Measurements from ENCODE around the gene PDILT.

DNA sequence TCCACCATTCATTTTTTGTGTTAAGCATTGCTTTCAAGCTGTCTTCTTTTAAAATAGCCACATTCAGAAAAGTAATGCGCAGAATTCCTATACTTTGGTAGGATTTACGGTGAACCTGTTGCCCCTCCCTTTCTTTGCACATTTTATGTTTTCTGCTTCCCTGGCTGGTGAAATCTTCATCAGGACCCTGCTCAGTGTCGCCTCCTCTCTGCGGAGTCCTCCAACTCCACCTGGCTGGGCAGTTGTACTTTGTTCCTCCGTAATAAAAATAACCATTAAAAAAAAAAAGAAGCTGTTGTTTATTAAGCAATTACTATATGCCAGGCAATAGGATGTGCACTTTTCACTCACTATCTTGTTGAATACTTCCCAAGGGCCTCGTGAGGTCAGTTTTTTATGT lies 54.9 kb downstream of the PDILT start:
- TF ChIP-seq POLR2AphosphoS5 (IDR thresholded peaks at IDR 0.05; ENCODE audit: low read depth, low read length) (no peak), TAF1 (IDR thresholded peaks at IDR 0.05; ENCODE audit: borderline replicate concordance, insufficient read depth, low read length) (no peak)

Data from PFSK-1 (cell line).